GM18526 (cell line): Measurements from ENCODE around the gene OR1I1.

Experiments used
- POLR2A ChIP-seq: IDR thresholded peaks from 3 replicates; pipeline ENCODE4 v1.6.1; 2011; ENCODE audit not compliant: insufficient read length; ENCODE audit errors: extremely low read depth

The OR1I1 gene

DNA sequence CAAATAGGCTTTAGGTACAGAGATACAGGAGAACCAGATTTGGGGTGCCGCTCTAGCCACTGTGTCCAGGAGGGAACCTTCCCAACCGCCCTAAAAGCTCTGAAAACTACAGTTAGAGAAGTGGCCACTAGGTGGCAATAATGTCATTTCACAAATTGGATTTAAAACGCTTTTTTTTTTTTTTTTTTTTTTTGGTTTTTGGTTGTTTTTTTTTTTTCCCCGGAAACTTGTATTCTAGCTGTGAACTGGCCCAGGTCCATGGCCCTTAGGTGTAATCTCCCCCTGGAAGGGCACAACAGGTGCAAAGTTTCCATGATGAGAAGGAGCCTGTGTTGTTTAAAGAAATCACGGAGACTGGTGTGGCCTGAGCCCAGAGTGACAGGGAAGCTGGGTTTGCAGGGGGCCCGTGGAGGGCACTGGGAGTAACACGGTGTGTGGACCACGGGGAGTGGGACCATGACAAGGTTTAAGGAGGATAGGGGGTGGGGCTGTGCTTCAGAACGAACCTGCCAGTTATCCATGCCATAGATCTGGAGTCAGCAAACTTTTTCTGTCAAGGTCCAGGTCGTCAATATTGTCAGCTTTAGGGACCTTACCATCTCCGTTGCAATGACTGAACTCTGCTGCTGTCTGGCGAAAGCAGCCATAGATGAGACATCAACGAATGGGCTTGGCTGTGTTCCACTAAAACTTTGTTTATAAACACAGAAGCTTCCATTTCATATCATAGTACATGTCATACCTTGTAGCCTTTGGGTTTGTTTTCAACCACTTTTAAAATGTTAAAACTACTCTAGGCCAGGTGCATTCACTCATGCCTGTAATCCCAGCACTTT is 10.1 kb downstream of the OR1I1 start:
- TF ChIP-seq POLR2A = no peak

DNA sequence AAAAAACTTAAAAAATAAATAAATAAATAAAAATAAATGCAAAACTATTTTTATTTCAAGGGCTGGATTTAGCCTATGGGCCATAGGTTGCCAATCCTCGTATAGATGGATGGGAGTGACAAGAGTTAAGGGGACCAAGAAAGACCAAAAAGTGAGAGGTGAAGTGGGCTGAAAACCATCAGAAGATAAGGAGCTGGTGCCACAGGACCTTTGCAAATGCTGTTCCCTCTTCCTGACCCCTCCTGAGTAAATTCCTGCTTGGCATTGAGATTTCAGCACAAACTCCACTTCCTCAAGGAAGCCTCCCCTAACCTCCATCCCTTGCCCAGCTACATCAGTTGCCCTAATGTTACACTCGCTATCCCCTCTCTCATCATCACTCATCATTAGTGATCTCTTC is 11.0 kb downstream of the OR1I1 start:
- no peak for TF ChIP-seq POLR2A

- no peak for TF ChIP-seq POLR2A
Measured at GRCh38 chr19:15096223-15096622, 14.2 kb downstream of the OR1I1 start.

DNA sequence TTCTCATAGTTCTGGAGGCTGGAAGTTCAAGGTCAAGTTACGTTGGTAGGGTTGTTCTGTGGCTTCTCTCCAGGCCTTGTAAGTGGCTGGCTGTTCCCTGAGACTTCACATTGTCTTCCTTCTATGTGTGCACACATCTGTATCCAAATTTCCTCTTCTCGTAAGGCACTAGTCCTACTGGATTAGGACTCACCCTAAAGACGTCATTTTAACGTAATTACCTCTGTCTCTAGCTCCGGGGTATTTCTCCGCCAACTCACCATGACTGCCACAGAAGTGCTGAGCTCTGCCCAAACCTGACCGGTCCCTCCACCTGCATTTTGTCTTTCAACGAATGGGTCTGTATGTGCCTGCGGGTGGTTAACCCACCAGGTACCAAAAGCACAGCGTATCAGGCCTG is 16.4 kb downstream of the OR1I1 start:
- no peak for TF ChIP-seq POLR2A

GRCh38 chr19:15099017-15099582 is 17.1 kb downstream of the OR1I1 start:
- no peak for TF ChIP-seq POLR2A

DNA sequence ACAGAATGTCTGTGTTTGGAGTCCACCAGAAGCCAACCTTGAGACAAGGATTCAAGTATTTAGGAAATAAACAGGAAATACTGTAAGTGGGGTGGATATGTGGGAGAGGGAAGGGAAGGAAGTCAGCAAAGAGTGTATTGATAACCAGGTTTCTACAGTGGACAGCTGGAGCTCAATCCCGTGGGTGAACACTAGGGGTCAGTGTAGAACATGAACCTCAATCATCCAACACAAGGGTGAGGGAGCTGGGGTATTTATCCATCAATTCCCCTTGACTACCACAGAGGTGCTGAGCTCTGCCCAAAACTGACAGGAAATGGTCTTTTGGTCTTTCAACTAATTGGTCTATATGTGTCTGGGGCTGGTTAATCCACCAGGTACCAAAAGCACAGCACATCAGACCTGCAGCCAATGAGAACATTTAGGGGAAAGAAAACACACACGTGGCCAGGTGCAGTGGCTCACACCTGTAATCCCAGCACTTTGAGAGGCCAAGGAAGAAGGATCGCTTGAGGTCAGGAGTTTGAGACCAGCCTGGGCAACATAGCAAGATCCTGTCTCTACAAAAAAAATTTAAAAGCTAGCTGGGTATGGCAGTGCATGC is 19.6 kb downstream of the OR1I1 start:
- TF ChIP-seq POLR2A = no peak

DNA sequence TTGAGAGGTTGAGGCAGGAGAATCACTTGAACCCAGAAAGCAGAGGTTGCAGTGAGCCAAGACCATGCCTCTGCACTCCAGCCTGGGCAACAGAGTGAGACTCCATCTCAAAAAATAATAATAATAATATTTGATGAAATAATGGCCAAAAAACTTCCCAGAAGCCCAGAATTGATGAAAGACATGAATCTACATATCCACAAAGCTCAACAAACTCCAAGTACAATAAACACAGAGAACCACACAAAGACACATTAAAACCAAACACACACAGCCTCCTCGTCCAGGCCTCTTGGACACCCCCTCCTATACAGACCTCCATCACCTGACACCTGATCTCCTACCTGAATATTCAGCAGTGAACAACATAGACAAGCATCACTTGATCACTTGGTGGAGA is 22.0 kb downstream of the OR1I1 start:
- TF ChIP-seq POLR2A = no peak

- no peak for TF ChIP-seq POLR2A
Measured at GRCh38 chr19:15104411-15104810, 22.4 kb downstream of the OR1I1 start.

DNA sequence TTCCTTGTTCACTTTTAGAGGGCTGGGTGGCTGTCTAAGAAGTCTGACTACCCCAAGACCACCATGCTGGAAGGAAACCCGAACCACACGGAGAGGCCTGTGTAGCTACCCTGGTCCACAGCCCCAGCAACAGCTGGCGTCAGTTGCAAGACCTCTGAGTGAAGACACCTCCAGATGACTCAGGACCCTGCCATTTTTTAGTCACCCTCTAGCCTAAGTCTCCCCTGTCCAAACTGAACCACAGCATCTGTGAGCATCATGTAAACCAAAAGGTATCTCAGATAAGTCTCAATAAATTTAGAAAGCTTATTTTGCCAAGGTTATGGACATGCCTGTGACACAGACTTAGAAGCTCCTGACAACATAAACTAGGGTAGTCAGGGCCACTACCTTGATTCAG is 23.0 kb downstream of the OR1I1 start:
- no peak for TF ChIP-seq POLR2A

- no peak for TF ChIP-seq POLR2A
Measured at GRCh38 chr19:15107061-15108010, 25.3 kb downstream of the OR1I1 start, which contains the start of gene SYDE1. TSS of gene SYDE1 (plus strand) at chr19:15107401. CDS start at chr19:15107434, 33 bp downstream.

DNA sequence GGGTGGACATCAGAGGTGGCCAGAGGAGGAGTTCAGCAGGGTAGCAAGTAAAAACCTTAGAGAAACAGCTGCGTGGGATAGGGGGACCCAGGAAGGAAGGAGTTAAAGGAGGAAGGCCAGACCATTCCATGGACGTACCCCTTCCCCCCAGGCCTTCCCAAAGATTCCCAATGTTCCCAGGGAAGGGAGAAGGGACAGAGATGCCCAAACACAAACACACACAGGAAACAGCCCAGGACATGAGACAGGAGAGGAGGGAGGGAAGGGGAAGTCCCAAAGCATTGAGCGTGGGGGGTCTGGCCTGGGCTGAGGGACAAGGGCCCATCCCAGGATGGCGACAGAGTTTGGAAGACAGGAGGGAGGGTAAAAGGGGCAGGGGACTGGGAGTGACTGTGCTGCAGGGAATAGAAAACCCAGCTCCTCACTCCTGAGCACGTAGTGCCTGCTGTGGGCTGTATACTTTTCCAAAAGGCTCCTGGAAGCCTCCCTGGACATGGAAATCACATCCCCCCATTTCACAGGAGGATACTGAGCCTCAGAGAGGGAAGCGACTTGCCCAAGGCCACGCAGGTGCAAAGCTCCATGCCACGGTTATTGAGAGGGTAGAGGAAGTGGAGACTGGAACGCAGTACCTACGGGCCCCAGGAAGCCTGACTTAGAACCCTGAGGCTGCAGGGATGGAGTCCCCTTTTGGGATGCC is 26.3 kb downstream of the OR1I1 start:
- no peak for TF ChIP-seq POLR2A

GRCh38 chr19:15108845-15109767 is 27.1 kb downstream of the OR1I1 start:
- TF ChIP-seq POLR2A = no peak

- no peak for TF ChIP-seq POLR2A
Measured at GRCh38 chr19:15109768-15110417, 27.9 kb downstream of the OR1I1 start.
